SU-DHL-6 (cell line): ENCODE results near the gene ADD2.

Experiments
- H2AFZ ChIP-seq: fragments of 200-600 bp; sonication (generic); 2 replicates; pipeline ENCODE4 v1.6.1; 2014; ENCODE audit warnings: low read depth, mild to moderate bottlenecking, moderate library complexity, mixed read lengths, antibody characterized with exemption, low read length; ENCODE audit not compliant: severe bottlenecking
- H3F3A ChIP-seq: fragments of 200-600 bp; shearing (Covaris generic); 2 replicates; pipeline ENCODE4 v1.6.0; 2016; ENCODE audit warnings: antibody characterized with exemption, mild to moderate bottlenecking; ENCODE audit not compliant: insufficient read depth
- H3K27ac ChIP-seq: fragments of 200-600 bp; sonication (generic); 2 replicates; pipeline ENCODE4 v1.5.1; 2016; ENCODE audit warnings: low read depth, mild to moderate bottlenecking, low read length, moderate library complexity, mixed read lengths
- H3K27me3 ChIP-seq: fragments of 200-600 bp; sonication (generic), shearing (Covaris generic); 2 replicates; pipeline ENCODE4 v1.6.0; 2014; ENCODE audit warnings: mild to moderate bottlenecking, low read length
- H3K36me3 ChIP-seq: fragments of 200-600 bp; sonication (generic); 2 replicates; pipeline ENCODE4 v1.6.1; 2014; ENCODE audit warnings: mild to moderate bottlenecking, low read length, mixed read lengths
- H3K4me2 ChIP-seq: fragments of 300-600, 200-600 bp; shearing (Covaris generic), sonication (generic); 2 replicates; pipeline ENCODE4 v1.6.0; 2014; ENCODE audit warnings: low read length, low read depth, mild to moderate bottlenecking; ENCODE audit not compliant: poor library complexity, severe bottlenecking
- H3K4me3 ChIP-seq: fragments of 200-600 bp; sonication (generic); 2 replicates; pipeline ENCODE4 v1.5.1; 2014; ENCODE audit warnings: antibody characterized with exemption, low read length, mild to moderate bottlenecking, mixed read lengths; ENCODE audit not compliant: insufficient read depth, poor library complexity, severe bottlenecking
- H3K79me2 ChIP-seq: fragments of 200-600 bp; sonication (generic); 2 replicates; pipeline ENCODE4 v1.6.1; 2014; ENCODE audit warnings: mild to moderate bottlenecking, low read length, moderate library complexity; ENCODE audit not compliant: insufficient read depth
- H3K9ac ChIP-seq: fragments of 200-600 bp; sonication (generic); 2 replicates; pipeline ENCODE4 v1.7.0; 2014; ENCODE audit warnings: mild to moderate bottlenecking, low read length
- H3K9me2 ChIP-seq: fragments of 200-600 bp; sonication (generic); replicated peaks from 2 replicates; pipeline ENCODE4 v1.6.1; 2014; ENCODE audit warnings: low read length; ENCODE audit not compliant: insufficient read depth
- H3K9me3 ChIP-seq: fragments of 200-600 bp; sonication (generic); 2 replicates; pipeline ENCODE4 v1.6.1; 2014; ENCODE audit warnings: low read length, mixed read lengths; ENCODE audit not compliant: insufficient read depth
- H4K20me1 ChIP-seq: fragments of 200-600 bp; sonication (generic); 2 replicates; pipeline ENCODE4 v1.6.1; 2014; ENCODE audit warnings: low read depth, mild to moderate bottlenecking, antibody characterized with exemption, low read length, moderate library complexity, mixed read lengths
- EZH2phosphoT487 ChIP-seq: fragments of 200-600 bp; sonication (generic), shearing (Covaris generic); conservative IDR thresholded peaks from 2 replicates; pipeline ENCODE4 v1.6.1; 2018; ENCODE audit warnings: mild to moderate bottlenecking, antibody characterized with exemption, low read length, moderate library complexity, mixed read lengths
- TF ChIP-seq, protein P1 (sequence below): fragments of 200-600 bp; sonication (generic); IDR thresholded peaks from one replicate; pipeline ENCODE4 v1.5.1; 2017; ENCODE audit warnings: antibody characterized with exemption, mild to moderate bottlenecking, low read length, moderate library complexity; ENCODE audit not compliant: insufficient read depth, poor library complexity, severe bottlenecking

Gene ADD2

DNA sequence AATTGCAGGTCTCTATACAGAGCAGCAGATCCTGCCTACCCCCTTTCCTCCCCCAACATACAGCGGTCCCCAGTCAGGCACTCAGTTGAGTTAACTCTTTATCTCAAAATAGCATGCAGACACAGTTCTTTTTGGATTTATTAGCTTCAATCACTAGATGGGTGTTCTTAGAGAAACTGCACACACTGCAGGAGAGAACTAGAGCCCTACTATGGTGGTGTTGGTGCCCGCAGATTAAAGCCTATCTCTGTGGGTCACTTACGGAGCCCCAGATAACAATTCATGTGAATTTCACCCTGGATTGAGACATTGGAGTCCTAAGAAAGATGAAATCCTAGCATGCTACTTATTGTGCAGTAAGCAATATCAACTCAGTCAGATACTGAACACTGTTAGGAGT is 11.9 kb downstream of the ADD2 start:
- H3K4me3 ChIP-seq: no peak overlapping the region
- TF ChIP-seq EZH2phosphoT487: no peak
- H2AFZ ChIP-seq: no peak overlapping the region
- H3K79me2 ChIP-seq: no peaks in the 10 kb centered on the region
- no peak overlapping the region for H3K27ac ChIP-seq
- H3K36me3 ChIP-seq: no peaks in the 10 kb centered on the region
- no peak overlapping the region for H3K9ac ChIP-seq
- H3K9me2 ChIP-seq: no peaks in the 10 kb centered on the region
- H3K27me3 ChIP-seq: no peaks in the 10 kb centered on the region
- H3F3A ChIP-seq: no peaks in the 10 kb centered on the region
- no peaks in the 10 kb centered on the region for H3K9me3 ChIP-seq
- H3K4me2 ChIP-seq: no peak overlapping the region
- H4K20me1 ChIP-seq: no peaks in the 10 kb centered on the region

GRCh38 chr2:70753902-70754301 is 14.1 kb downstream of the ADD2 start:
- no peaks in the 10 kb centered on the region for H3F3A ChIP-seq
- no peaks in the 10 kb centered on the region for H3K9me2 ChIP-seq
- H3K27ac ChIP-seq: no peak overlapping the region
- no peak overlapping the region for H3K9ac ChIP-seq
- no peaks in the 10 kb centered on the region for H3K9me3 ChIP-seq
- TF ChIP-seq EZH2phosphoT487: no peak
- TF ChIP-seq, protein P1, sequence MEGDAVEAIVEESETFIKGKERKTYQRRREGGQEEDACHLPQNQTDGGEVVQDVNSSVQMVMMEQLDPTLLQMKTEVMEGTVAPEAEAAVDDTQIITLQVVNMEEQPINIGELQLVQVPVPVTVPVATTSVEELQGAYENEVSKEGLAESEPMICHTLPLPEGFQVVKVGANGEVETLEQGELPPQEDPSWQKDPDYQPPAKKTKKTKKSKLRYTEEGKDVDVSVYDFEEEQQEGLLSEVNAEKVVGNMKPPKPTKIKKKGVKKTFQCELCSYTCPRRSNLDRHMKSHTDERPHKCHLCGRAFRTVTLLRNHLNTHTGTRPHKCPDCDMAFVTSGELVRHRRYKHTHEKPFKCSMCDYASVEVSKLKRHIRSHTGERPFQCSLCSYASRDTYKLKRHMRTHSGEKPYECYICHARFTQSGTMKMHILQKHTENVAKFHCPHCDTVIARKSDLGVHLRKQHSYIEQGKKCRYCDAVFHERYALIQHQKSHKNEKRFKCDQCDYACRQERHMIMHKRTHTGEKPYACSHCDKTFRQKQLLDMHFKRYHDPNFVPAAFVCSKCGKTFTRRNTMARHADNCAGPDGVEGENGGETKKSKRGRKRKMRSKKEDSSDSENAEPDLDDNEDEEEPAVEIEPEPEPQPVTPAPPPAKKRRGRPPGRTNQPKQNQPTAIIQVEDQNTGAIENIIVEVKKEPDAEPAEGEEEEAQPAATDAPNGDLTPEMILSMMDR: no peak
- H4K20me1 ChIP-seq: no peaks in the 10 kb centered on the region
- no peak overlapping the region for H2AFZ ChIP-seq
- no peak overlapping the region for H3K4me2 ChIP-seq
- no peak overlapping the region for H3K4me3 ChIP-seq
- no peaks in the 10 kb centered on the region for H3K27me3 ChIP-seq
- H3K79me2 ChIP-seq: no peaks in the 10 kb centered on the region
- no peaks in the 10 kb centered on the region for H3K36me3 ChIP-seq

DNA sequence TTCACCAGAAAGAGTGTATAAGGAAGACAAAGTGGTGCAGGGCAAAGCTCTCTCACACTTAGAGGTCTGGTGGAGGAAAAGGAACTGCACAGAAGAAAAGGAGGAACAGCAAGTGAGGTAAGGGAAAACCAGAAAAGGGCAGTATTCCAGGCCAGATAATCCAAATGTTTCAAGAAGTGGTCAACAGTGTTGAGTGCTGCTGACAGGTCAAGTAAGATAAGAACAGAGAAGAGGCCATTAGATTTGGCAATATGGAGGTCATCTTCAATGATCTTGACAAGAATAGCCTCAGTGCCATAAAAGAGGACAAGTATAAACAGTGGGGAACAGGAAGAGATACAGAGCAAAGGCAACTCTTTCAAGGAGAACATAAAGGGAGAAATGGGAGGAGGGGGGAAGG is 15.0 kb downstream of the ADD2 start:
- H3K4me2 ChIP-seq: no peak overlapping the region
- no peak overlapping the region for H2AFZ ChIP-seq
- H3F3A ChIP-seq: no peaks in the 10 kb centered on the region
- H3K9ac ChIP-seq: no peak overlapping the region
- no peaks in the 10 kb centered on the region for H3K27me3 ChIP-seq
- no peak overlapping the region for H3K27ac ChIP-seq
- no peaks in the 10 kb centered on the region for H3K9me3 ChIP-seq
- no peak overlapping the region for H3K4me3 ChIP-seq
- no peaks in the 10 kb centered on the region for H4K20me1 ChIP-seq
- no peaks in the 10 kb centered on the region for H3K9me2 ChIP-seq
- H3K36me3 ChIP-seq: no peaks in the 10 kb centered on the region
- H3K79me2 ChIP-seq: no peaks in the 10 kb centered on the region
- TF ChIP-seq EZH2phosphoT487: no peak

DNA sequence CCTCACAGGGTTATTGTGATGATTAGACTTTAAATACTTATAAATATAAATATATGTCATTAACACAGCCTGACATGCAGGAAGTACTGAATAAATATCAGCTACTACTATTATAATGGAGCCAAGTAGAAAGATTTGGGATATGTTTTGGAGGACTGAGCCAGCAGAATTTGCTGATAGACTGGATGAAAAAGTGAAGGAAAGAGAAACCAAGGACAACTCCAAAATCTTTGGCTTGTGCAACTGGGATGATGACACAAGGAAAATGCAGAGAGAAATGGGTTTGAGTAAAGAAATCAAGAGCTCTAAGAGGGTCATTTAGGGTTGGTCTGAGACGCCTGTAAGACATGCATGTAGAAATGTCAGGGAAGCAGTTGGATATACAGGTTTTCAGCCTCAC is 15.6 kb downstream of the ADD2 start:
- no peak overlapping the region for H3K9ac ChIP-seq
- no peaks in the 10 kb centered on the region for H3K36me3 ChIP-seq
- H3K9me3 ChIP-seq: no peaks in the 10 kb centered on the region
- no peak overlapping the region for H3K27ac ChIP-seq
- no peaks in the 10 kb centered on the region for H3F3A ChIP-seq
- H2AFZ ChIP-seq: no peak overlapping the region
- no peak overlapping the region for H3K4me3 ChIP-seq
- H3K9me2 ChIP-seq: no peaks in the 10 kb centered on the region
- no peaks in the 10 kb centered on the region for H4K20me1 ChIP-seq
- TF ChIP-seq, protein P1: no peak
- TF ChIP-seq EZH2phosphoT487: no peak
- no peak overlapping the region for H3K4me2 ChIP-seq
- H3K79me2 ChIP-seq: no peaks in the 10 kb centered on the region
- H3K27me3 ChIP-seq: no peaks in the 10 kb centered on the region
